Measurements from ENCODE around the gene NFKBIZ. TPM values are rescaled to one million over a fixed set of nuclear protein-coding genes. Genes with fewer than 3 reads are reported as not detected.

The NFKBIZ gene
- total RNA-seq, 1 experiment from 2014 or later: 15.1 TPM

DNA sequence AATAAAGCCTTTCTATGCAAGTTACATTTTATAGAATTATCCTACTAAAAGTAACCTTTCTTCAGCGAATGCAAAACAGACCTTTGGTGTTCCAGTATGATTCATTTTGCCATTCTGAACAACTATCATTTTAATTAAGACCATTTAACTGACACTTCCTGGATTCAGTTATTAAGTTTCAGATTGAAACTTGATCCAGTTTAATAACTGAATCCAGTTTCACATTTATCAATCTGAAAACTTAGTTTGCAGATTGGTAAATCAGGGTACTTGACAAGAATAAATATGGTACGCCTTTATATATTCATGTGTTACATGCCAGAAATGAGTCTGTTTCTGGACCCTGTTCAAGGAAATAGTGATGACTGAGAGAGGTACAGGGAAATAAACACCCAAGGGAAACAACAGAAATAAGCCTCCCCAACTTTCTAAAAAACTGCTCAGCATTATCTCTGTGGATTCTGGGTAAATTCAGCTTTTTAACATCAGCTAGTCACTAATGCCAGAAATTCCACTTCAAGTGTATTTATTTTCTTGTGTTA, 23.3 kb upstream of the NFKBIZ start:
- POLR2A ChIA-PET: no interaction called here
- Mint-ChIP-seq H3K4me3 (0 out of 2 replicates have a peak overlapping the region, but pooled peaks have one; percentile 41), H3K4me1 (peaks cover 23% of the 10 kb centered on the region)

DNA sequence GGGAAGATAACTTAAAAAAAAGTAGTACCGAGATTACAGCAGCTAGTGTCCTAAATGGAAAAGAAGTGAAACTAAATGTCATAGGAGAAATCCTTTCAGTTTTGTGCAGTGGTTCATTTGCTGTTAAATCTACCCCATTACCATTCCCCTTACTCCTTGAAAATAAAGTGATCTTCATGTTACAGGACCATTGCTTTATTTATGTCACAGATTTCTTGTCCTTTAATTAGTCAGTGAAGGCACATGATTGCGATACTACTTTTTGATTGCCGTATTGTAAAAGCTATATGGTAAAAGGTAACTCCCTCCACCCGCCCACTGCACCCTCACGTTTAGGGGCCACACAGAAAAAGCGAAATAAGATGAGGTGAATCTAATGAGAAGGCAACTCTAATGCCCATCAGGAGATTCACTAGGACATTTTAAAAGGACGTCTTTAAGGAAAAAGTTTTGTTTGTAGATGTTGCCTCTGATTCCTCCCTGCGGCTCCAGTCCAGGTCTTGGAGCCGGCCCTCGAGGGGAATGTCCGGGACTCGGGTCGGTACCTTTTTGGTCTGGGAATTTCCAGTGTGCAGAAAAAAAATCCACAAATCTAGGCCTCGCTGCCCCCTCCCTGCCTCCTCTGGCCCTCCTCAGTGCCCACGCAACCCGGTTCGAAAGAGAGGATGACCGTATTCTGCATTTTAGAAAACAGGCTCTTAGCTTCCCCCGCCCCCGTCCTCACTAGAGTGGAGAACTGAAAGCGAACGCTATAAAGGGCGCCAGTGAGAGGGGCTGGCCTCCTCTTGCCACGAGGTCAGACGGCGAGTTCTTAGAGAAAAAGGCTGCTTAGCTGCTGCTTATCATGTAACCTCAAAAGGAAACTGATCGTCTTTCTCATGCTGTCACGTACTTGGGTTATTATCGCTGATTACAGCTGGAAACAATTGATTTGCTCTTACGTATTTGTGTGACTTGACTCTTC, 21.8 kb upstream of the NFKBIZ start:
- H3K4me1 Mint-ChIP-seq: peaks cover 23% of the 10 kb centered on the region
- no peaks in the 10 kb centered on the region for H3K9me3 Mint-ChIP-seq
- H3K4me3 Mint-ChIP-seq: peak overlapping the region; percentile 82
- H3K36me3 Mint-ChIP-seq: no peaks in the 10 kb centered on the region
- CTCF ChIA-PET: interaction anchor here (0.6 to 2.6 kb wide), 4 partner anchors 18 to 398 kb away, joined by 4 to 10 read pairs (median 7); partner anchors contain the start of gene NFKBIZ
- peak; percentile 90 for ATAC-seq
- POLR2A ChIA-PET: interaction anchor here (0.6 to 2.0 kb wide), 4 partner anchors 11 to 151 kb away, joined by 3 to 20 read pairs (median 3); partner anchors contain the start of gene NFKBIZ
- no peaks in the 10 kb centered on the region for H3K27me3 Mint-ChIP-seq (ENCODE audit: low read depth)
- H3K27ac Mint-ChIP-seq: peak overlapping the region; percentile 80
- peak; percentile 54 for DNase-seq (ENCODE audit: low spot score)
- no peak for TF ChIP-seq SP1 (CRISPR knock-in tag; conservative IDR thresholded peaks at IDR 0.05)
- 0 out of 2 replicates have a peak, but pooled peaks have one; percentile 30 for TF ChIP-seq ETV6 (CRISPR knock-in tag; IDR thresholded peaks at IDR 0.05)
- no peak for TF ChIP-seq MXD4 (CRISPR knock-in tag; IDR thresholded peaks at IDR 0.05; ENCODE audit: borderline replicate concordance)
- 0 out of 2 replicates have a peak, but pooled peaks have one; percentile 19 for TF ChIP-seq FOXK1 (CRISPR knock-in tag; IDR thresholded peaks at IDR 0.05)
- TF ChIP-seq, protein P1, sequence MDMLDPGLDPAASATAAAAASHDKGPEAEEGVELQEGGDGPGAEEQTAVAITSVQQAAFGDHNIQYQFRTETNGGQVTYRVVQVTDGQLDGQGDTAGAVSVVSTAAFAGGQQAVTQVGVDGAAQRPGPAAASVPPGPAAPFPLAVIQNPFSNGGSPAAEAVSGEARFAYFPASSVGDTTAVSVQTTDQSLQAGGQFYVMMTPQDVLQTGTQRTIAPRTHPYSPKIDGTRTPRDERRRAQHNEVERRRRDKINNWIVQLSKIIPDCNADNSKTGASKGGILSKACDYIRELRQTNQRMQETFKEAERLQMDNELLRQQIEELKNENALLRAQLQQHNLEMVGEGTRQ (CRISPR knock-in tag; IDR thresholded peaks at IDR 0.05): 0 out of 2 replicates have a peak, but pooled peaks have one; percentile 5
- TF ChIP-seq CREM (CRISPR knock-in tag; IDR thresholded peaks at IDR 0.05): 0 out of 2 replicates have a peak, but pooled peaks have one; percentile 40
- TF ChIP-seq, protein P2, sequence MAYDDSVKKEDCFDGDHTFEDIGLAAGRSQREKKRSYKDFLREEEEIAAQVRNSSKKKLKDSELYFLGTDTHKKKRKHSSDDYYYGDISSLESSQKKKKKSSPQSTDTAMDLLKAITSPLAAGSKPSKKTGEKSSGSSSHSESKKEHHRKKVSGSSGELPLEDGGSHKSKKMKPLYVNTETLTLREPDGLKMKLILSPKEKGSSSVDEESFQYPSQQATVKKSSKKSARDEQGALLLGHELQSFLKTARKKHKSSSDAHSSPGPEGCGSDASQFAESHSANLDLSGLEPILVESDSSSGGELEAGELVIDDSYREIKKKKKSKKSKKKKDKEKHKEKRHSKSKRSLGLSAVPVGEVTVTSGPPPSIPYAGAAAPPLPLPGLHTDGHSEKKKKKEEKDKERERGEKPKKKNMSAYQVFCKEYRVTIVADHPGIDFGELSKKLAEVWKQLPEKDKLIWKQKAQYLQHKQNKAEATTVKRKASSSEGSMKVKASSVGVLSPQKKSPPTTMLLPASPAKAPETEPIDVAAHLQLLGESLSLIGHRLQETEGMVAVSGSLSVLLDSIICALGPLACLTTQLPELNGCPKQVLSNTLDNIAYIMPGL (CRISPR knock-in tag; IDR thresholded peaks at IDR 0.05): peak; percentile 31; the same call in 1 of the 2 replicates

More for the DNA sequence above, 23.3 kb upstream of the NFKBIZ start:
- Mint-ChIP-seq H3K27me3 (ENCODE audit: low read depth) (no peaks in the 10 kb centered on the region), H3K9me3 (no peaks in the 10 kb centered on the region), H3K36me3 (peaks cover 10% of the 10 kb centered on the region; the same call in 1 of the 2 replicates), H3K27ac (peak overlapping the region; percentile 93; the same call in 1 of the 2 replicates)
- no peak for TF ChIP-seq NR1H2 (CRISPR knock-in tag; IDR thresholded peaks at IDR 0.05)
- TF ChIP-seq, protein P3, sequence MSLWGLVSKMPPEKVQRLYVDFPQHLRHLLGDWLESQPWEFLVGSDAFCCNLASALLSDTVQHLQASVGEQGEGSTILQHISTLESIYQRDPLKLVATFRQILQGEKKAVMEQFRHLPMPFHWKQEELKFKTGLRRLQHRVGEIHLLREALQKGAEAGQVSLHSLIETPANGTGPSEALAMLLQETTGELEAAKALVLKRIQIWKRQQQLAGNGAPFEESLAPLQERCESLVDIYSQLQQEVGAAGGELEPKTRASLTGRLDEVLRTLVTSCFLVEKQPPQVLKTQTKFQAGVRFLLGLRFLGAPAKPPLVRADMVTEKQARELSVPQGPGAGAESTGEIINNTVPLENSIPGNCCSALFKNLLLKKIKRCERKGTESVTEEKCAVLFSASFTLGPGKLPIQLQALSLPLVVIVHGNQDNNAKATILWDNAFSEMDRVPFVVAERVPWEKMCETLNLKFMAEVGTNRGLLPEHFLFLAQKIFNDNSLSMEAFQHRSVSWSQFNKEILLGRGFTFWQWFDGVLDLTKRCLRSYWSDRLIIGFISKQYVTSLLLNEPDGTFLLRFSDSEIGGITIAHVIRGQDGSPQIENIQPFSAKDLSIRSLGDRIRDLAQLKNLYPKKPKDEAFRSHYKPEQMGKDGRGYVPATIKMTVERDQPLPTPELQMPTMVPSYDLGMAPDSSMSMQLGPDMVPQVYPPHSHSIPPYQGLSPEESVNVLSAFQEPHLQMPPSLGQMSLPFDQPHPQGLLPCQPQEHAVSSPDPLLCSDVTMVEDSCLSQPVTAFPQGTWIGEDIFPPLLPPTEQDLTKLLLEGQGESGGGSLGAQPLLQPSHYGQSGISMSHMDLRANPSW (CRISPR knock-in tag; conservative IDR thresholded peaks at IDR 0.05; ENCODE audit: low read depth): no peak
- TF ChIP-seq ZNF219 (CRISPR knock-in tag; IDR thresholded peaks at IDR 0.05; ENCODE audit: borderline replicate concordance): no peak
- no peak for TF ChIP-seq JAZF1 (CRISPR knock-in tag; IDR thresholded peaks at IDR 0.05)
- TF ChIP-seq, protein P4, sequence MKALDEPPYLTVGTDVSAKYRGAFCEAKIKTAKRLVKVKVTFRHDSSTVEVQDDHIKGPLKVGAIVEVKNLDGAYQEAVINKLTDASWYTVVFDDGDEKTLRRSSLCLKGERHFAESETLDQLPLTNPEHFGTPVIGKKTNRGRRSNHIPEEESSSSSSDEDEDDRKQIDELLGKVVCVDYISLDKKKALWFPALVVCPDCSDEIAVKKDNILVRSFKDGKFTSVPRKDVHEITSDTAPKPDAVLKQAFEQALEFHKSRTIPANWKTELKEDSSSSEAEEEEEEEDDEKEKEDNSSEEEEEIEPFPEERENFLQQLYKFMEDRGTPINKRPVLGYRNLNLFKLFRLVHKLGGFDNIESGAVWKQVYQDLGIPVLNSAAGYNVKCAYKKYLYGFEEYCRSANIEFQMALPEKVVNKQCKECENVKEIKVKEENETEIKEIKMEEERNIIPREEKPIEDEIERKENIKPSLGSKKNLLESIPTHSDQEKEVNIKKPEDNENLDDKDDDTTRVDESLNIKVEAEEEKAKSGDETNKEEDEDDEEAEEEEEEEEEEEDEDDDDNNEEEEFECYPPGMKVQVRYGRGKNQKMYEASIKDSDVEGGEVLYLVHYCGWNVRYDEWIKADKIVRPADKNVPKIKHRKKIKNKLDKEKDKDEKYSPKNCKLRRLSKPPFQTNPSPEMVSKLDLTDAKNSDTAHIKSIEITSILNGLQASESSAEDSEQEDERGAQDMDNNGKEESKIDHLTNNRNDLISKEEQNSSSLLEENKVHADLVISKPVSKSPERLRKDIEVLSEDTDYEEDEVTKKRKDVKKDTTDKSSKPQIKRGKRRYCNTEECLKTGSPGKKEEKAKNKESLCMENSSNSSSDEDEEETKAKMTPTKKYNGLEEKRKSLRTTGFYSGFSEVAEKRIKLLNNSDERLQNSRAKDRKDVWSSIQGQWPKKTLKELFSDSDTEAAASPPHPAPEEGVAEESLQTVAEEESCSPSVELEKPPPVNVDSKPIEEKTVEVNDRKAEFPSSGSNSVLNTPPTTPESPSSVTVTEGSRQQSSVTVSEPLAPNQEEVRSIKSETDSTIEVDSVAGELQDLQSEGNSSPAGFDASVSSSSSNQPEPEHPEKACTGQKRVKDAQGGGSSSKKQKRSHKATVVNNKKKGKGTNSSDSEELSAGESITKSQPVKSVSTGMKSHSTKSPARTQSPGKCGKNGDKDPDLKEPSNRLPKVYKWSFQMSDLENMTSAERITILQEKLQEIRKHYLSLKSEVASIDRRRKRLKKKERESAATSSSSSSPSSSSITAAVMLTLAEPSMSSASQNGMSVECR (CRISPR knock-in tag; IDR thresholded peaks at IDR 0.05; ENCODE audit: borderline replicate concordance): no peak
- TF ChIP-seq TCF7 (CRISPR knock-in tag; IDR thresholded peaks at IDR 0.05; ENCODE audit: low read depth): no peak
- no peak for TF ChIP-seq ELF4 (CRISPR knock-in tag; IDR thresholded peaks at IDR 0.05; ENCODE audit: low read depth)
- TF ChIP-seq ESRRA (CRISPR knock-in tag; IDR thresholded peaks at IDR 0.05; ENCODE audit: borderline replicate concordance): no peak
- no peak for TF ChIP-seq TP53 (CRISPR knock-in tag; IDR thresholded peaks at IDR 0.05)
- no peak for TF ChIP-seq SP1 (CRISPR knock-in tag; conservative IDR thresholded peaks at IDR 0.05)
- no peak for TF ChIP-seq ZNF138 (CRISPR knock-in tag; conservative IDR thresholded peaks at IDR 0.05)
- TF ChIP-seq, protein P5, sequence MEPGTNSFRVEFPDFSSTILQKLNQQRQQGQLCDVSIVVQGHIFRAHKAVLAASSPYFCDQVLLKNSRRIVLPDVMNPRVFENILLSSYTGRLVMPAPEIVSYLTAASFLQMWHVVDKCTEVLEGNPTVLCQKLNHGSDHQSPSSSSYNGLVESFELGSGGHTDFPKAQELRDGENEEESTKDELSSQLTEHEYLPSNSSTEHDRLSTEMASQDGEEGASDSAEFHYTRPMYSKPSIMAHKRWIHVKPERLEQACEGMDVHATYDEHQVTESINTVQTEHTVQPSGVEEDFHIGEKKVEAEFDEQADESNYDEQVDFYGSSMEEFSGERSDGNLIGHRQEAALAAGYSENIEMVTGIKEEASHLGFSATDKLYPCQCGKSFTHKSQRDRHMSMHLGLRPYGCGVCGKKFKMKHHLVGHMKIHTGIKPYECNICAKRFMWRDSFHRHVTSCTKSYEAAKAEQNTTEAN (CRISPR knock-in tag; IDR thresholded peaks at IDR 0.05): no peak
- TF ChIP-seq MXD4 (CRISPR knock-in tag; IDR thresholded peaks at IDR 0.05; ENCODE audit: borderline replicate concordance): no peak
- no peak for TF ChIP-seq CREM (CRISPR knock-in tag; IDR thresholded peaks at IDR 0.05)
- no peak for TF ChIP-seq RORB (CRISPR knock-in tag; IDR thresholded peaks at IDR 0.05)
- TF ChIP-seq, protein P6, sequence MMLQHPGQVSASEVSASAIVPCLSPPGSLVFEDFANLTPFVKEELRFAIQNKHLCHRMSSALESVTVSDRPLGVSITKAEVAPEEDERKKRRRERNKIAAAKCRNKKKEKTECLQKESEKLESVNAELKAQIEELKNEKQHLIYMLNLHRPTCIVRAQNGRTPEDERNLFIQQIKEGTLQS (CRISPR knock-in tag; conservative IDR thresholded peaks at IDR 0.05): no peak
- TF ChIP-seq KAT7 (CRISPR knock-in tag; IDR thresholded peaks at IDR 0.05; ENCODE audit: borderline replicate concordance): no peak
- no peak for TF ChIP-seq ATF1 (CRISPR knock-in tag; IDR thresholded peaks at IDR 0.05)
- CTCF ChIA-PET: interaction anchor here (2.6 kb wide), 2 partner anchors 23 to 399 kb away, joined by 10 read pairs; partner anchors contain the start of gene NFKBIZ
- DNase-seq (ENCODE audit: low spot score) (no peak), ATAC-seq (no peak)

All from WTC11 (cell line).